ENCODE data around the gene PTPRK. TPM values are rescaled to one million over a fixed set of nuclear protein-coding genes. Genes with fewer than 3 reads are reported as not detected.

PTPRK gene
- total and polyA plus RNA-seq, 10 of the 15 experiments (the other 5 are each of a cell fraction or from before 2014, with no cell fraction given) = 0.23 to 1.9 (median 0.55) TPM

DNA sequence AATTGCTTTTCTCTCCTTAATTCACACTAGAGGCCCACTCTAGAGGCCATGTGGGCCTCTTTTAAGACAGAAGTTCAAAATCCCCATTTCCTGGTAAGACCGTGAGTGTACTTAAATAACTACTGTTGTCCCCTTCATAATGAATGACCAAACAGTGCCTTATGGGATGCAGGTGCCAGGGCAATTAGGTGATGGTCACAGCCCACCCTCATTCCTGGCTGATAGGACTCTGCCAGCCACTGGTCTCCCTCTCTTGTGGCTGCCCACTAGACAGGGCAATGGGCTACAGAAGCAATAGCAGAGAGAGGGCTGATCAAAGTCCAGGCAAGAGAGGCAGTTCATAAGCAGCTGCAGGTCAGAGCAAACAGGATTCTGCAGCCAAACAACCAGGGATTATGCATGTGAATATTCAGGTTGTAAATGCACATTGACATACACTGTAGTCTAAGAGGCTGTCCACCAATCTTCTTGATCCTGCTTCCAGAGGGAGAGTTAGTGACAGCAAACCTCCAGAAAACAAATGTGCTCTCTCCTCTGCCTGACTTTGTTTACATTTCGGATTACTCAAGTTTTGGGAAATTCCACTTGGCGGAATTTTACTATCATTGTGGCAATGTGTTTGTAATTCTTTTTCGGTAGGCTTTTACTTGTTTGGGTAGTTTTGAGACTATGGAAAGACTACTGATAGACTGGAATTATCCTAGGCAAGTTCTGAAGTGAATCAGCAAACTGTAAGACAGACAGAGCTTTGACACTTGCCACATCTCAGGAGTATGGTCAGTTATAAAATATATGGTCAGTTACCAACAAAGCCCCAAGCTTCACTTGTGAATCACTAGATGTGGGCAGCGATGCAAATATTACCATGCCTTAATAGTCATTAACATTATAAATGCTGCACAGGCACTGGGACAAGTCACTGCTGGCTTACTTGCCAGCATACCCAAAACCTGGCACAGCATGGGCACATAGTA, 12.8 kb downstream of the PTPRK start:
- intact Hi-C loops (cut with micrococcal nuclease; ENCODE audit: unreplicated experiment) (no loop called here), in situ Hi-C loops (cut with MboI) (no loop called here)
- POLR2A ChIA-PET = no interaction called here
- H3K9ac ChIP-seq (ENCODE audit: control insufficient read depth, insufficient read depth, low read length) = no peak overlapping the region
- 28% methylated on average over 5 of the region's 5 CpGs for WGBS (ENCODE audit: insufficient coverage, insufficient replicate concordance, low lambda C conversion rate, missing lambda C conversion rate)
- FAIRE-seq (no peak), DNase-seq (ENCODE audit: low read depth, low spot score) (no peak), ATAC-seq (no peak)
- no peaks in the 10 kb centered on the region for H3K36me3 ChIP-seq (ENCODE audit: control insufficient read depth in 2 of 2, insufficient read depth in 2 of 2, low read length in 1 of 2)
- no peak for TF ChIP-seq YY1 (IDR thresholded peaks at IDR 0.05; ENCODE audit: low read depth, low read length)
- no peaks in the 10 kb centered on the region for H3K27me3 ChIP-seq (replicated peaks in 1 of 2; ENCODE audit: control insufficient read depth in 2 of 2, insufficient read depth in 2 of 2, low read length in 1 of 2)
- SMC1A ChIA-PET (ENCODE audit: uncharacterized antibody, unreplicated experiment) = no interaction called here
- CTCF ChIA-PET = no interaction called here
- BruUV-seq (replicated peaks) = no TSS peak
- H3K4me2 ChIP-seq (ENCODE audit: control insufficient read depth, insufficient read depth) = no peak overlapping the region
- H3K9me3 ChIP-seq (replicated peaks; ENCODE audit: control insufficient read depth, insufficient read depth, low read length) = no peaks in the 10 kb centered on the region
- H3K4me3 ChIP-seq = no peak overlapping the region
- H3K79me2 ChIP-seq (ENCODE audit: control insufficient read depth, insufficient read depth, low read length) = no peaks in the 10 kb centered on the region
- H2AFZ ChIP-seq (ENCODE audit: control insufficient read depth, low read depth, low read length) = no peak overlapping the region
- RAD21 ChIA-PET (ENCODE audit: unreplicated experiment) = no interaction called here
- no peaks in the 10 kb centered on the region for H3K4me1 ChIP-seq (ENCODE audit: control insufficient read depth, insufficient read depth, low read length)
- H3K27ac ChIP-seq (ENCODE audit: control insufficient read depth, insufficient read depth) = no peak overlapping the region
- no peaks in the 10 kb centered on the region for H4K20me1 ChIP-seq (ENCODE audit: control insufficient read depth, insufficient read depth)

DNA sequence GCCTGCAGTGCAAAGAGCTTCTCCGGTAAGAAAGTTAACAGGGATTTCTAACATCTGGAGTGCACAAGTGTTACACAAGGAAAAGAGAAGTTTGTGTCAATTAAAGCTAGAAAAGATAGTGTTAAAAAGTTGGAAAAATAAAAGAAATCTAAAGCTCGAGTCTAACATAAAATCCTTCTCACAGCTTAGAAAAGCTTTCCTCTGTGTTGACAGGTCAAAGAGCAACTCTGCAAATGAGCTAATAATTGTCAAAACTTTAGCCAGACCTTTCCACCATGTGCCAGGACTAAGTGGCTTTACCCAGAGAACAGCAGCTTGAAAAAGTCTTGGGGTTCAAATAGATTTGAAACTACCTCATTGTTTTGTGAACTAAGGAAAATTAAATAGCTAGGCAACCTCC, 14.8 kb downstream of the PTPRK start:
- intact Hi-C loops (cut with micrococcal nuclease; ENCODE audit: unreplicated experiment) = no loop called here
- no peaks in the 10 kb centered on the region for H3K79me2 ChIP-seq (ENCODE audit: control insufficient read depth, insufficient read depth, low read length)
- TF ChIP-seq HDAC6 (IDR thresholded peaks at IDR 0.05; ENCODE audit: unreplicated experiment) (no peak), IKZF2 (IDR thresholded peaks at IDR 0.05) (no peak), CBFB (IDR thresholded peaks at IDR 0.05; ENCODE audit: low read depth) (no peak), ZSCAN29 (IDR thresholded peaks at IDR 0.05) (no peak), RBBP5 (conservative IDR thresholded peaks at IDR 0.05) (no peak), KLF5 (IDR thresholded peaks at IDR 0.05; ENCODE audit: partially characterized antibody) (no peak), TBL1XR1 (IDR thresholded peaks at IDR 0.05; ENCODE audit: low read depth, low read length) (no peak)
- TF ChIP-seq, protein P1, sequence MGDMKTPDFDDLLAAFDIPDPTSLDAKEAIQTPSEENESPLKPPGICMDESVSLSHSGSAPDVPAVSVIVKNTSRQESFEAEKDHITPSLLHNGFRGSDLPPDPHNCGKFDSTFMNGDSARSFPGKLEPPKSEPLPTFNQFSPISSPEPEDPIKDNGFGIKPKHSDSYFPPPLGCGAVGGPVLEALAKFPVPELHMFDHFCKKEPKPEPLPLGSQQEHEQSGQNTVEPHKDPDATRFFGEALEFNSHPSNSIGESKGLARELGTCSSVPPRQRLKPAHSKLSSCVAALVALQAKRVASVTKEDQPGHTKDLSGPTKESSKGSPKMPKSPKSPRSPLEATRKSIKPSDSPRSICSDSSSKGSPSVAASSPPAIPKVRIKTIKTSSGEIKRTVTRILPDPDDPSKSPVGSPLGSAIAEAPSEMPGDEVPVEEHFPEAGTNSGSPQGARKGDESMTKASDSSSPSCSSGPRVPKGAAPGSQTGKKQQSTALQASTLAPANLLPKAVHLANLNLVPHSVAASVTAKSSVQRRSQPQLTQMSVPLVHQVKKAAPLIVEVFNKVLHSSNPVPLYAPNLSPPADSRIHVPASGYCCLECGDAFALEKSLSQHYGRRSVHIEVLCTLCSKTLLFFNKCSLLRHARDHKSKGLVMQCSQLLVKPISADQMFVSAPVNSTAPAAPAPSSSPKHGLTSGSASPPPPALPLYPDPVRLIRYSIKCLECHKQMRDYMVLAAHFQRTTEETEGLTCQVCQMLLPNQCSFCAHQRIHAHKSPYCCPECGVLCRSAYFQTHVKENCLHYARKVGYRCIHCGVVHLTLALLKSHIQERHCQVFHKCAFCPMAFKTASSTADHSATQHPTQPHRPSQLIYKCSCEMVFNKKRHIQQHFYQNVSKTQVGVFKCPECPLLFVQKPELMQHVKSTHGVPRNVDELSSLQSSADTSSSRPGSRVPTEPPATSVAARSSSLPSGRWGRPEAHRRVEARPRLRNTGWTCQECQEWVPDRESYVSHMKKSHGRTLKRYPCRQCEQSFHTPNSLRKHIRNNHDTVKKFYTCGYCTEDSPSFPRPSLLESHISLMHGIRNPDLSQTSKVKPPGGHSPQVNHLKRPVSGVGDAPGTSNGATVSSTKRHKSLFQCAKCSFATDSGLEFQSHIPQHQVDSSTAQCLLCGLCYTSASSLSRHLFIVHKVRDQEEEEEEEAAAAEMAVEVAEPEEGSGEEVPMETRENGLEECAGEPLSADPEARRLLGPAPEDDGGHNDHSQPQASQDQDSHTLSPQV (IDR thresholded peaks at IDR 0.05) = no peak
- TF ChIP-seq, protein P2, sequence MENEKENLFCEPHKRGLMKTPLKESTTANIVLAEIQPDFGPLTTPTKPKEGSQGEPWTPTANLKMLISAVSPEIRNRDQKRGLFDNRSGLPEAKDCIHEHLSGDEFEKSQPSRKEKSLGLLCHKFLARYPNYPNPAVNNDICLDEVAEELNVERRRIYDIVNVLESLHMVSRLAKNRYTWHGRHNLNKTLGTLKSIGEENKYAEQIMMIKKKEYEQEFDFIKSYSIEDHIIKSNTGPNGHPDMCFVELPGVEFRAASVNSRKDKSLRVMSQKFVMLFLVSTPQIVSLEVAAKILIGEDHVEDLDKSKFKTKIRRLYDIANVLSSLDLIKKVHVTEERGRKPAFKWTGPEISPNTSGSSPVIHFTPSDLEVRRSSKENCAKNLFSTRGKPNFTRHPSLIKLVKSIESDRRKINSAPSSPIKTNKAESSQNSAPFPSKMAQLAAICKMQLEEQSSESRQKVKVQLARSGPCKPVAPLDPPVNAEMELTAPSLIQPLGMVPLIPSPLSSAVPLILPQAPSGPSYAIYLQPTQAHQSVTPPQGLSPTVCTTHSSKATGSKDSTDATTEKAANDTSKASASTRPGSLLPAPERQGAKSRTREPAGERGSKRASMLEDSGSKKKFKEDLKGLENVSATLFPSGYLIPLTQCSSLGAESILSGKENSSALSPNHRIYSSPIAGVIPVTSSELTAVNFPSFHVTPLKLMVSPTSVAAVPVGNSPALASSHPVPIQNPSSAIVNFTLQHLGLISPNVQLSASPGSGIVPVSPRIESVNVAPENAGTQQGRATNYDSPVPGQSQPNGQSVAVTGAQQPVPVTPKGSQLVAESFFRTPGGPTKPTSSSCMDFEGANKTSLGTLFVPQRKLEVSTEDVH (IDR thresholded peaks at IDR 0.05; ENCODE audit: low read depth, partially characterized antibody) = no peak

More for the DNA sequence above, 14.8 kb downstream of the PTPRK start:
- Histone ChIP-seq H3K9me3 (replicated peaks; ENCODE audit: control insufficient read depth, insufficient read depth, low read length) (no peaks in the 10 kb centered on the region), H2AFZ (ENCODE audit: control insufficient read depth, low read depth, low read length) (no peak overlapping the region), H3K36me3 (ENCODE audit: control insufficient read depth in 2 of 2, insufficient read depth in 2 of 2, low read length in 1 of 2) (no peaks in the 10 kb centered on the region), H3K27me3 (replicated peaks in 1 of 2; ENCODE audit: control insufficient read depth in 2 of 2, insufficient read depth in 2 of 2, low read length in 1 of 2) (no peaks in the 10 kb centered on the region), H4K20me1 (ENCODE audit: control insufficient read depth, insufficient read depth) (no peaks in the 10 kb centered on the region), H3K9ac (ENCODE audit: control insufficient read depth, insufficient read depth, low read length) (no peak overlapping the region), H3K4me1 (ENCODE audit: control insufficient read depth, insufficient read depth, low read length) (no peaks in the 10 kb centered on the region), H3K27ac (ENCODE audit: control insufficient read depth, insufficient read depth) (no peak overlapping the region), H3K4me2 (ENCODE audit: control insufficient read depth, insufficient read depth) (no peak overlapping the region), H3K4me3 (no peak overlapping the region)
- ChIA-PET RAD21 (ENCODE audit: unreplicated experiment) (no interaction called here), SMC1A (ENCODE audit: uncharacterized antibody, unreplicated experiment) (interaction anchor here (1.0 kb wide), 1 partner anchor 11 kb away, joined by 3 read pairs; no protein-coding TSS in a partner anchor), CTCF (no interaction called here), POLR2A (interaction anchor here (0.5 kb wide), 1 partner anchor 1208 kb away, joined by 3 read pairs; no protein-coding TSS in a partner anchor)
- in situ Hi-C loops (cut with MboI) = no loop called here
- FAIRE-seq = no peak
- ATAC-seq = no peak
- DNase-seq (ENCODE audit: low read depth, low spot score) = no peak
- no TSS peak for BruUV-seq (replicated peaks)
- WGBS (ENCODE audit: insufficient coverage, insufficient replicate concordance, low lambda C conversion rate, missing lambda C conversion rate) = 42% methylated on average over 2 of the region's 2 CpGs

All from GM12878 (cell line).